NCI-H2029 treated with DMSO at 0.1 percent for 48 hours (cell line): ENCODE measurements around the gene SNAP91.

ENCODE experiments used
- DNase-seq: peaks from one replicate; lab custom pipeline; 2025; lab: John Stamatoyannopoulos, UW

Gene SNAP91

DNA sequence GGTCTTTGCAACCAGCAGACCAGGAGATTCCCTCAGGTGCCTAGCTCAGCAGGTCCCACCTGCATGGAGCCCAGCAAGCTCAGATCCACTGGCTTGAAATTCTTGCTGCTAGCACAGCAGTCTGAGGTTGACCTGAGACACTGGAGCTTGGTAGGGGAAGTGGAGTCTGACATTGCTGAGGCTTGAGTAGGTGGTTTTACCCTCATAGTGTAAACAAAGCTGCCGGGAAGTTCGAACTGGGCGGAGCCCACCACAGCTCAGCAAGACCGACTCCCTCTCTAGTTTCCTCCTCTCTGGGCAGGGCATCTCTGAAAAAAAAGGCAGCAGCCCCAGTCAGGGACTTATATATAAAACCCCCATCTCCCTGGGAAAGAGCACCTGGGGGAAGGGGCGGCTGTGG is 162.3 kb downstream of the SNAP91 start:
- no peak for DNase-seq

DNA sequence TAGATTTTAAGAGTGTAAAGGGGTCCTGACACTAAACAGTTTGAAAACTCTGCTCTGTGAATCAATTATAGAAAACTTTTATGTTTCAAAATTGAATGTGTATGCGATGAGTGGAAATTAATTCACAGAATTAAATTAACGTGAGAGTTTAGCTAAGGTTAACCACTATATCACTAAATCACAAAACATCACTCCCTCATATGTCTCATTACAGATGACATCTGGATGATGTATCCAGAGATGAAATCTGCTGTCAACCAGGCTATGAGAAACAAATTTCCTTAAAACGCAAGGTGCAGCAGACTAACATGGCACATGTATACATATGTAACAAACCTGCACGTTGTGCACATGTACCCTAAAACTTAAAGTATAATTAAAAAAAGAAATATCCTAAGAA is 169.2 kb downstream of the SNAP91 start:
- no peak for DNase-seq

DNA sequence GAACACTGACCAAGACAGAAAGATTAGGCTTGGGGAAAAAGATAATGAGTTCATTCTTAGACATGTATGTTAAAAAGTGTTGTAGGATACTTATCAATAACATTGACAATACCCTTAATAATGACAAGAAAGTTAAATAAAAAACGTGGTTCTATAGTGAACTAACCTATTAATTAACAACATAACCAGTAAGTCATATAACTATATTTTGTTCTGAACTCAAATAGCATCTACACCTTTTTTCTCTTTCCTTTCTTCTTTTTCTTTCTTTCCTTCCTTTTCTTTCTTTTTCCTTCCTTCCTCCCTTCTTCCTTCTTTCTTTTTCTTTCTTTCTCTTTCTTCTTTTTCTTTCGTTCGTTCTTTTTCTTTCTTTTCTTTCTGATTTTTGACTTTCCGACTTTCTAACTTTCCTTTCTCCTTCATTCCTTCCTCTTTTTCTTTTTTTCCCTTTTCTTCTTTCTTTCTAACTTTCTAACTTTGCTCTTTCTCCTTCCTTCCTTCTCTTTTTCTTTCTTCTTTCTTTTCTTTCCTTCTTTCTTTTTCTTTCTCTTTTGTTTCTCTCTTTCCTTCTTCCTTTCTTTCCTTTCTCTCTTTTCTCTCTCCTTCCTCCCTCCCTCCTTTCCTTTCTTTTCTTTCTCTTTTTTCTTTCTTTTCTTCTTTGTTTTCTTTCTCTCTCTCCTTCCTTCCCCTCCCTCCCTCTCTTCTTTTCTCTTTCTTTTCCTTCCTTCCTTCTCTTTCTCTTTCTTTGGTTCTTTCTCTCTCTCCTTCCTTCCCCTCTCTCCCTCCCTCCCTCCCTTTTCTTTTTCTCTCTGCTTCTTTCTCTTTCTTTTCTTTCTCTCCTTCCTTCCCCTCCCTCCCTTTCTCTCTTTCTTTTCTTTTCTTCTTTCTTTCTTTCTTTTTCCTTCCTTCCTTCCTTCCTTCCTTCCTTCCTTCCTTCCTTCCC is 172.0 kb downstream of the SNAP91 start:
- no peak for DNase-seq

GRCh38 chr6:83536034-83536646 is 172.8 kb downstream of the SNAP91 start:
- DNase-seq, result no peak

DNA sequence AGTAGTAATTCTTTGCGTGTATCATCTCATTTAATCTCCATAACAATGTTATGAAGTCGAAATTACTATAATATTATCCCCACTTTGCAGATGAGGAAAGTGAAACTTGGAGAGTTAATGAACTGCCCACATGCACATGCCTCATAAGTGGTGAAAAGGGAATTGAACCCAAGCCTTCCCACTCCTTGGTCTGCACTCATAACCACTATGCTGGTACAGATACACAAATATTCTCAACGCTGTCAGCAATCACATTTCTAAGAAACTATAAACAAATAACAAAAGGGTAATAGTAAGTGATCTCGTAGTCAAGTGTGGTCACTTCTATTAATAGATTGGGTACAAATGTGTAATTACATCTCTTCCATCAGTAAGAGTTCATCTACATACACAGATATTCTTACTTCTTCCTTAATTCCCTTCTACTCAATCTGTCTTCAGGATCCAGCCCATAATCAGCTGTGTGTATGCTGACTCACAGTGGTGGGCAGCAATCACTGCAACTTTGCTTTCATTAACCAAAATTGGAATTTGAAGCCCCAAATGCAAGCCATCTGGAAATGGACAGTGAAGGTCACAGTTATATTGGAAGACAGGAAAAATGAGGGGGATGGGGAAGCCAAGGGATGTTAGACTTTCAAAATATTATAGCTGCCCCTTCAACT is 190.0 kb downstream of the SNAP91 start:
- DNase-seq, result no peak

- DNase-seq, result no peak
These were observed 191.4 kb downstream of the SNAP91 start for GRCh38 chr6:83517500-83517899.

DNA sequence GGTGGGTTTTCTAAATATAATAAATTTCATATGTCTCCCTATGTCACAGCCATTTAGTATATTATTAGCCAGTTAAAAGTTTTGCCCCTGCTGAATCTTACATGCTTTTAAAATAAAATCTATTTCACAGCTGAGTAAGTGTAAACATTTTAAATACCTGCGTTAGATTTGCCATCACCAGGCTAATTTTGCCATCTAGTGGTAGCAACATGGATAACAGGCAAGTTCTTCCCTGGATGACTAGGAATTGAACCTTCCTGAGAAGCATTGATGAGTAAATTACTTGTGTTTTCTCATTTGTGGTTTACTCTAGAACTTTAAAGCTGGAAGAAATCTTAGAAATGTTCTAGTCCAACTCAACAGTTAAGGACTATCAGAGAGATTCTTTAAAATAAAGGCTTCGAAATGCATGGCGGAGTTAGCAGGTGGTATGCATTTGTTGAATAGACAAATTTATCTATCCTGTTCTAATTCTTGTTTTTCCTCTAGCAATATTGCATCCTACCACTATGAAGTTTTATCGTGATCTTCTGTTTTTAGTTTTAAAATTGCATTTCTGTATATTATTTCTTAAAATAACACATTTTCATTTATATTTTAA is 193.9 kb downstream of the SNAP91 start:
- peak; percentile 24 for DNase-seq

DNA sequence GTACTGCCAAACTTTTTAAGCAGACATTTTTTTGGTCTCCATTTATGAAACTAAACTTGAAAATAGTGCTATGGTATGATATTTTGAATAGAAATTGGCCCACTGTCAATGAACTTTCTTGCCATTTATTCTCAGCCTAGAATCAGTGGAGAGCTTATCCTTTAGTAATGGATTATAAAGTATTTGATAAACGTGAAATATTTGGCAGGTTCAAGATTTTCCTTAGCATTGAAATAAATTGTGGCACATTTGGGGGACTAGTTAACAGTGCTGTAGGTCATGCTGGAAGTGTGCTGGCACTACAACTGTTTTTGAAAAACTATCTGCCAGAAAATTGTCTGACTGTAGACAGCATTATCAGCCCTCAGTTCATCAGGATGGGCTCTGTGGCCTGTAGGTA is 194.4 kb downstream of the SNAP91 start:
- DNase-seq, result no peak

GRCh38 chr6:83511901-83512681 is 196.8 kb downstream of the SNAP91 start, which contains the start of gene PRSS35:
TSS of gene PRSS35 (plus strand) at chr6:83512534. CDS start at chr6:83523442, 10,908 bp downstream.
- DNase-seq, result no peak

- no peak for DNase-seq
These were observed 197.6 kb downstream of the SNAP91 start for GRCh38 chr6:83511266-83511665.

DNA sequence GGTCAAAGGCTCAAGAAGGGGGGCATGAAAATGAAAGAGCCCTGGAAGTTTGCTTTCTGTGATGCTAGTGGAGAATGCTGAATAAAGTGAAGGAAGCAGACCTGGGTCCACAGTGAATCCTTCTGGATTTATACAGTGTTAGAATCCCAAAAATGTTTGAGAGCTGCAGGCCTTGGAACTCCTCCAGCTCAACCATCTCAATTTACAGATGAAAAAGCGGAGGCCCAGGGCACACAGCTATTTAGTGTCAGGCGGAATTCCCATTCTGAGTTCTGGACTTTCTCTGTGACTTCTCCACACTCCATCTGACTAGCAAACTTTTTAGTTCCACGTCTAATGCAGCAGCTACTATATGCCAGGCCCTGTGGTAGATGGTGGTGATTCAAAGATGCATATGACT is 198.1 kb downstream of the SNAP91 start:
- DNase-seq, result no peak

GRCh38 chr6:83509441-83509840 is 199.5 kb downstream of the SNAP91 start:
- no peak for DNase-seq

DNA sequence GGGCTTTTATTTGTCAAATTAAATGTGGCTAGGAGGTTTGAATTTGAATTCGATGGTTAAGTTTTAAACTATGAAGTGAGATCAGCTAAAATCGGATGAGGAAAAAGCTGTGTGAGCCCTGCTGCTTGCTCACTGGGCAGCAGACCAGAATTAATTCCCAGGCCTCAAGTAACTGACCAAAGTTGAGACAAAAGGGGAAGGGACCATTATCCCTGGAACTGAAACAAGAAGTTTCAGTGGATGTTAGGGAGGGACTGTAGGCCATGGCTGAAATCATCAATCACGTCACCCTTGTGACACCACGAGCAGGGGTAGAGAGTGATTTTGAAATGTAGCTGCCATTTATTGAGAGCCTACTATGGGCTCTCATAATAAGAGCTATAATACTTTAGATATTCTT is 203.5 kb downstream of the SNAP91 start:
- DNase-seq, result no peak
